Inflammatory macrophage treated with lipopolysaccharide for 1 hour (primary cell): Measurements from ENCODE around the gene SPC24.

ENCODE experiments used
- DNase-seq, 2 donors: peaks; one replicate each; pipeline ENCODE4 v3.0.0-alpha.2; 2020 to 2022

SPC24 gene, protein sequence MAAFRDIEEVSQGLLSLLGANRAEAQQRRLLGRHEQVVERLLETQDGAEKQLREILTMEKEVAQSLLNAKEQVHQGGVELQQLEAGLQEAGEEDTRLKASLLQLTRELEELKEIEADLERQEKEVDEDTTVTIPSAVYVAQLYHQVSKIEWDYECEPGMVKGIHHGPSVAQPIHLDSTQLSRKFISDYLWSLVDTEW

DNA sequence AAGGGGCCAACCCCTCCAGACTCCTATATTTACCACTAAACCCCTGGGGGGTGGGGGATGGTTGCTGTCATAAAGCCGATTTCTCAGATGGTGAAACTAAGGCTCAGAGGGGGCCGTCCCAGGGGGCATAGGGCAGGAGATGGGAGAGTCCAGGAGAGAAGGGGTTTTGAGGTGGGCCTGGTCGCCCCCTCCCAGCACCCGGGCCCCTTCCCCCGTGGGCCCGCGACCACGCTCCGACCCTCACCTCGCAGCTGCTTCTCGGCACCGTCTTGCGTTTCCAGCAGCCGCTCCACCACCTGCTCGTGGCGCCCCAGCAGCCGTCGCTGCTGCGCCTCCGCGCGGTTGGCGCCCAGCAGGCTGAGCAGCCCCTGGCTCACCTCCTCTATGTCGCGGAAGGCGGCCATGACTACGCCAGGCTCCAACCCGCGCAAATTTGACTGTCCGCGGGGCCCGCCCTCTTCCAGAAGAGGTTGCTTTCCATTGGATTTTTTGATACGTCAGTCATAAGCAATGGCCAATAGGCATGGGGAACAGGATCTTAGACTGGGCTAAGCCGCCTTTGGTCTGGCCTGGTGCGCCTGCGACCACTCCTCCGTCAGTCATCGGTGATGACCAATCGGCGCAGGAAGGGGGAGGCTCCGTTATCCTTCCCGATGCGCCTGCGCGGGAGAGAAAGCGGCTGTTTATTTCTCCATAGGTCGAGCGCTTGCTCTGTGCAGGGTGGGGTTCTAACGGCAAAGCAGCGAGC lies at the start of gene SPC24:
TSS of gene SPC24 (minus strand) at position 410 of the 748 bp plus-strand sequence. CDS start at position 404, 6 bp downstream.
- peak; percentile 98 to 99 for DNase-seq

DNA sequence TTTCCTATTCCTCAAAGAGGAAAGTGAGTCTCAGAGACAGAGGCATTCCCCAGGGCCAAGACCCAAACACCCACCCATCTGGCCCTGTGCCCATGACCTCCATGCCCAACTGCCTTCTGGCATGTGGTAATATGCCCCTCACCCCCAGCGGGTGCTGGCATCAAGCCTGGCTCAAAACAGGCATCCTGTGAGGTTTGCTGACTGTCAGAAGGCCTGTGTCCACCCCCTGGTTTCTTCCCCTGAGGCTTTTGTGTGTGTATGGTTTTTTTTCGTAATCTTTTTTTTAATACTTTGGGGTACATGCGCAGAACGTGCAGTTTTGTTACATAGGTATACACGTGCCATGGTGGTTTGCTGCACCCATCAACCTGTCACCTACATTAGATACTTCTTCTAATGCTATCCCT lies 49.4 kb upstream of the SPC24 start:
- no peak for DNase-seq

DNA sequence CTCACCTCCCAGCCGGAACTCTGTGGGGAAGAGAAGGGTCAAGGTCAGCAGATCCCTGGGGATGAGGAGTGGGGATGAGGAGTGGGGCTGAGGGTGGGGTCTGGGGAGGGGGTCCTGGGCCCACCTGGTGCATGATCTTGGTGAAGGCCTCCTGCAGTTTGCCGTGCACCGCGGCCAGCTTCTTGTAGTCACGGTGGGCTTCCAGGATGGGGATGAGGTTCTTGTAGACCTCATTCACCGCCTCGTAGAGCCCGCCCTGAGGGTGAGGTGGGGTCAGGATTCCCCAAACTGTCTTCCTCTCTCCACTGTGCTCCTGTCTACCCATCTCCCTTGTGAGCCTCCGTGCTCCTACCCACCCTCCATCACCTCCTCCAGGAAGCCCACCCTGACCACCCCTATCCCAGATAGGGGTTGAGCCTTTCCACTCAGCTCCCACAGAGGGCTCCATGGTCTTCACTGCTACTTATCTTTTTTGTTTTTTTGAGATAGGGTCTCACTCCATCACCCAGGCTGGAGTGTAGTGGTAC lies 48.6 kb upstream of the SPC24 start:
- no peak for DNase-seq

DNA sequence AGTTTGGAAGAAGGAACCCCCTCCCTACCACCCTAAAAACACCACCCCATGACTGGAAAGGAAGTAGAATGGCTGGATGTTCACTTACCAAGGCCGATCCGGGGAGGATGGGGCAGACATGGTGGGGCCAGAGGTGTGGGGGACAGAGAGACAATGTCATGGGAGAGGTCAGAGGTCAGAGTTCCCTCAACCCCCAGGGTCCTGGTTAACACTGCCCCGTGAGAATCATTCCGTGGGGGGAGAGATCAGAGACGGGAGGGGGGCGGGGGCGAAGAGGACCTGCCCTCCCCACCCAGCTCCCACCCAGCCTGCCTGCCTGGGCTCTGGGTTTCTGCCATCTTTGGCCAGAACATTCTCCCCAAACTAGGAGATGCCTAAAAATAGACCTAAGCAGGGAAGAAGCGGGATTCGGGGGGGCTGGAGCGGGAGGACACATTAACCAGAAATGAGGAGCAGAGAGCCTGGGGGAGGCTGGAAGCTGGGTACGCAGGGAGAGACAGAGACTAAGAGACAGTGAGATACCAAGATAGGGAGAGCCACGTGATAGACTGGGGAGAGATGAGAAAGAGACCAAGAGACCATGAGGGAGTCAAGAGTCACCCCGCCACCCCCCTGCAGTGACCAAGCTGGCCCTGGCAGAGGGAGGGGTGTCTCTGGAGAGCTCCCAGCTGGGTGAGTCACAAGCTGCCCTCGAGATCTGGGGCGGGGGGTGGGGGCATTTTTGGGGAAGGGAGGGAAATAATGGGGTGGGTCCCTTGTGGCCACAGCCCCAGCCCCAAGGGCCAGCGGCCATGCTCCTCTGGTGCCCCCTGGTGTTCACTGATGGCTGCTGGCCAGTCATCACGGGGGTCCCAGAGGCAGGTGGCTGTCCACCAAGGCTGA lies 47.9 kb upstream of the SPC24 start:
- peak; percentile 37 to 48 for DNase-seq

DNA sequence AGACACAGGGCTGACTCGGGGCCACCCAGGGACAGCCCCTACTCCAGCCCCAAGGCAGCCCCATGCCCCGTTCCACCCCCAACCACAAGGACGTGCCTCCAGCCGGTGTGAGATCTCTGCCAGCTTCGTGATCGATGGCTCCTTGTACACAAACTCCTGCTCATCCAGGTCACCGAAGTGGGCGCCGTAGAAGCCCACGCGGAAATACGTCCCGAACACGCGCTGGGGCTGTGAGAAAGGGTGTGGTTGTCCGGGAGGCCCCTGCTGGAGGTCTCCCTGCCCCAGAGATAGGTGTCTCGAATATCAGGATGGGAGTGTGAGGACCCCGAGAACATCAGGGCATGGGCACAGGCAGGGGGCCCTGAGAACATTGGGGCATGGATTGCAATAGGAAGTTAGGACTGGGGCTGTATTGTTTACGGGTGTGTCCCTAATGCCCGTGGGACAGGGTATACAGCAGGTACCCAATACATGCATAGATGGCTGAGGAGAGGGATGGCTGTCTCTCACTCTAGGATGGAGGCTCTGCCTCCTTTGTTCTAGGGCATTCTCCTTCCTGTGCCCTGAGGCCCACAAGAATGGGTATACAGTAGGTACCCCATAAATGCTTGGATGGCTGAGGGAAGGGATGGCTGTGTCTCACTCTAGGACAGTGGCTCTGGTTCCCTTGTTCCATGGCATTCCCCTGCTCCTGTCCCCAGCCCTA lies 47.1 kb upstream of the SPC24 start:
- no peak for DNase-seq

DNA sequence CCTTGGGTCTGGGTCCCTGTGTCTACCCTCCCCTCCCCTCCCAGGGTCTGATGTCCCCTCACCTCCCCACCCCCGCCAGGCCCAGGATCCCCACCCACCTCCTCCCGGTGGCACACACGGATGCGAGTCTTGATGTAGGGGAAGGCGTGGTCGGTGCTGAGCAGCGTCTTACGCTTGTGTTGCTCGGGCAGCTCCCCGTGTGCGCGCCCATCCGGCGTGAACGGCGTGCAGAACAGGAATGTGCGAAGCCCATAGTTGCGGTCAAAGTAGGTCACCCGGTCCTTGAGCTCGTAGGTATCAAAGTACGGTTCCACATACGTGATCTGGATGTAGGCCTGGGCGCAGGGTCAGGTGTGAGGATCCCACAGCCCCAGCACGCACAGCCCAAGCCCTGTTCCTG lies 46.2 kb upstream of the SPC24 start:
- no peak for DNase-seq

DNA sequence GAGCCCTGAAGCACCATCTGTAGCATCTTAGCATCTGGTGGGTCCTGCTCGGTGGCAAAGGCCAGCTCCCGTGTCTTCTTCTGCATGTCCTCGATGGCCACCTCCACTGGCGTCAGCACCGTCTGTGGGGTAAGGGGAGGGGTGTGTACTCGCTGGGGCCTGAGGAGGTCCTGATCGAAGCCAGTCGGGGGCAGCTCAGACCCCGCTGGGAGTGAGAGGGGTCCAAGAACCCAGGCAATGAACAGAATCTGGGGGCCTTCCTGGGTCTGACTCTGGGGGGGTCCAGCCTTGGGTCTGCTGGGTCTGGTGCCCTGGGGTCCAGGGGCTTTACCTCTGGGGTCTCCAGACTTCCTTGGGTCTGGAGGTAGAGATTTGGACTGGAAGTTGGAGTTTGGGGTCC lies 45.3 kb upstream of the SPC24 start:
- DNase-seq = no peak

DNA sequence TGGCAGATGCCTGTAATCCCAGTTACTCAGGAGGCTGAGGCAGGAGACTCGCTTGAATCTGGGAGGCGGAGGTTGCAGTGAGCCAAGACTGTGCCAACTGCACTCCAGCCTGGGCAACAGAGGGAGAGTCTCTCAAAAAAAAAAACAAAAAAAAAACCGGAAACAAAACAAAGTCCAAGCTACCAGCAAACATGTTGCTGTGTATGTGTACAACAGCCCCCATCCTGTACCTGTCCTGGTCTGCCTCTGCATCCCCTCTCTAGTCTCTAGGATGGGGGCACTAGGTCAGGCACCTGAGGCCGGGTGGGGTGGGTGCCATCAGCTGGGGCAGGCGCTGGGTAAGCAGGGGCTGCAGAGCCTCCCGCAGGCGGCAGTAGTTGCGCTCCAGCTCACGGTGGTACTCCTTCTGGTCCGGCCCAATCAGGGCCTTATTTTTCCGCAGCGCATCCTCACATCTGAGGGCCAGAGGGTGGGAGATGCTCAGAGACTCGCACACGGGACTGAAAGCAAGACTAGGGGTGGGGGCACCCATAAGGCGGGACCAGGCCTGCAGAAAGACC lies 44.5 kb upstream of the SPC24 start:
- no peak for DNase-seq

DNA sequence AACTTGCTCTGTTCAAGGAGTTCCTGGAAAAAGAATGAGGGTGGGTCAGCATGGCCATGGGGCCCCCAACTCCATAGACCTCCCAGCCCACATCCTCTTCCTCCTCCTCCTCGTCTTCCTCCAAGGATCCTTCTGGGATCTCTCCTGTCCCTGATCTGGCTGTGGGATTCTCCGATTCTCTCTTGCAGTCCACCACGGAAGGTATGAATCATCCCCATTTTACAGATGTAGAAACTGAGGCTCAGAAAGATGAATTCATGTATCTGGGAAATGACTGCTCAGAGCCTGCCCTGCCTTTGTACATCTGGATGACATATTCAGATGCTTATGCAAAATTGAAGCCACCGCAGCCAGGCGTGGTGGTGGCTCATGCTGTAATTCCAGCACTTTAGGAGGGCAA lies 43.9 kb upstream of the SPC24 start:
- no peak for DNase-seq

DNA sequence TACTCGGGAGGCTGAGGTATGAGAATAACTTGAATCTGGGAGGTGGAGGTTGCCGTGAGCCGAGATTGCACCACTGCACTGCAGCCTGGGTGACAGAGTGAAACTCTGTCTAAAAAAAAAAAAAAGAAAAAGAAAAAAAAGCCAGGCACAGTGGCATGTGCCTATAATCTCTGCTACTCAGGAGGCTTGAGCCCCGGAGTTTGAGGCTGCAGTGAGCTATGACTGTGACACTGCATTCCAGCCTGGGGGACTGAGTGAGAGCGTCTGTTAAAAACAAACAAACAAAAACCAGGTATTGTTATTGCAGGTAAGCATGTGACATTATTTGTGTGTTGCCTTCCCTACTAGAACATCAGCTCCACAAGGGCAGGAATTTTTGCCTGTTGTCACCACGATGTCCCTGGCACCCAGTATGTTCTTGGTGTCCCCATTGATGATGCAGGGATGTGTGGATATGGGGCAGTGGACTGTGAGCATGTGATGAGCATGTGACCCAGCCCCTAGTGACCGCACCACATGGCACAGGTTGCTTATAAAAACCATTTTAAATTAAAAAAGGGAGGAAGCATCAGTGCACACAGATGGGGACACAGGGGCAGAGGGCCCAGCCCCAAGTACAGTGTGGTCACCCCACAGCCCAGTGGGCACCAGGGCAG lies 43.3 kb upstream of the SPC24 start:
- DNase-seq = no peak

DNA sequence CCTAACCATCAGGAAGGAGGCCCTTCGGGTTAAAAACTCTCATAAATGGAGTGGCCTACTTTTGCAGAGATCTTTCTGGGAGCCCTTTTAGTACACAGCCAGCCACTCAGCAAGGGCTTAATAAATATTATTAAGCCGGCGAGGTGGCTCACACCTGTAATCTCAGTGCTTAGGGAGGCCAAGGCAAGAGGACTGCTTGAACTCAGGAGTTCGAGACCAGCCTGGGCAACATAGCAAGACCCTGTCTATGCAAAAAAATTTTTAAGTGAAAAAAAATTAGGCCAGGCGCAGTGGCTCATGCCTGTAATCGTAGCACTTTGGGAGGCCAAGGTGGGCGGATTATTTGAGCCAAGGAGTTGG lies 42.6 kb upstream of the SPC24 start:
- DNase-seq = no peak

DNA sequence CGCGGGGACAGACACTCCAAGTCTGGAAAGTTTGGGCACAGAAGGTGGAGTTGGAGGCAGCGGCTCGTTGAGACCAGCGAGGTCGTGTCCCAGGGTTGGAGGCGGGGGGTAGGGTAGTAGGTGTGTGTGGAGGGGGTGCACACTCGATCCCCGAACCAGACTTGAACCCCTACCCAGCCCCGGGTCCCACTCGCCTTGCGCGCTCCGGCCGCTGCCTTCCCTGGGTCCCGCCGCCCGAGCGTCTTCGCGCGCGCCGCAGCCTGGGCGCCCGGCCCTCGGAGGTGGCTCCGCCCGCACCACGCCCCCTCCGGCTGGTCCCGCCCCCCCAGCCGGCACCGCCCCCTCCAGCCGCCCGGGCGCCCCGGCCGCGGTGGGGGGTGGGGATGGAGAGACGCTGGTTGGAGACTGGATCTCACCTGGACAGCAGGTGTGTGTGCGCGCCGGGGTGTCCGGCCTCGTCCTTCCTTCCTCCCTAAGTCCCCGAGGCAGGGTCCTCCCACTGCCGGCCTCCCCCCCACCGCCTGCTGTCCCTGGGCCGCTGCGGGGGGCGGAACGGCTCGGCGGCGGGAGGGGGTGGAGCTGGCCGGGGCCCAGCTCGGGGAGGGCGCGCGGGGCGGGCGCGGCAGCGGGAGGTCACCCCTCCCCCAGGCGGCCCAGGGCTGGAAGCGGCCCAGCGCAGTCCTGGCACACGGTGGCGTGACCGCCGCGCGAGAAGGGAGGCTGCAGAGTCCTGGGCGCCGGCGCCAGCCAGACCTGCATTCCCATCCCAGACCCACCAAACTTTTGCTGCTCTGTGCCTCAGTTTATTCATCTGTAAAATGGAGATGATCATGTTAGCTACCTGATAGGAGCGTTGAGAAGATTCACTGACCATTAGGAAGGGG lies 42.0 kb upstream of the SPC24 start, which contains the start of gene KANK2:
TSS of gene KANK2 (minus strand) at position 255 of the 884 bp plus-strand sequence. CDS start 3,034 bp downstream, outside the sequence.
- DNase-seq = peak; percentile 43 to 77

DNA sequence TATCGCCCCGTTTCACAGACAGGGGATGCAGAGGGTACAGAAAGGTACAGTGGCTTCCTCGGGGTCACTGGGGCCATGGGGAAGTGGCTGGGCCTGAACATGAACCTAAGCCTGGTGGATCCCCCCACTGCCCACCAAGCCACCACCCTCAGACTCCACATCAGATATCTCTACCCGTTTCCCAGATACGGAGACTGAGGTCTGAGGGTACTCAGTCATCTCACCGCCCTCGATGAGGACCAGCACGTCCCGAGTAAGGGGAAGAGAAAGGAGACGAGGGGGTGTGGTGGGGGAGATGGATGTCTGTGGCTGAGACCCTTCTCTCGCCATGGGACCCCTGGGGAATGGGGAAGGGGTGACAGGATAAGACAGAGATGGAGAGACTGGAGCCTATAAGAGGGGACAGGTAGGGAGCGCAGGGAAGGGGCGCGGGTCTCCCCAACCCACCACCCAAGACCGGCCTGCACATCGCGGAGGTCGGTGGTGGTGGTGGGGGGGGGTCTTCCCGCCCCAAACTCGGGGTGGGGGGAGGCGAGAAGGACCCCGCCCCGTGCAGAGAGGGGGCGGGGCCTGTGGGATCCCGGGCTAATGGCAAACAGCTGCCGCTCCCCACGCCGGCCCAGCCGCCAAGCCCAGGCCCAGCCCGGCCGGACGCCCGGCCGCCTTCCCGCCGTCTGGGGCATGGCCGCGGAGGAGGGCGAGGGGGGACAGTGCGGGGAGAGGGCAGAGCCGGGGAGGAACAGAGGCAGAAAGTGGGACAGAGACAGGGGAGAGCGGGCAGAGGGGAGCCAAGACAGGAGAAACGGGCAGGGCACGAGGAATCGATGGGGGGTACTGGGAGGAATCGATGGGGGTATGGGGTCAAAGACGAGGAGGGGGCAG lies 41.1 kb upstream of the SPC24 start:
- DNase-seq = no peak

DNA sequence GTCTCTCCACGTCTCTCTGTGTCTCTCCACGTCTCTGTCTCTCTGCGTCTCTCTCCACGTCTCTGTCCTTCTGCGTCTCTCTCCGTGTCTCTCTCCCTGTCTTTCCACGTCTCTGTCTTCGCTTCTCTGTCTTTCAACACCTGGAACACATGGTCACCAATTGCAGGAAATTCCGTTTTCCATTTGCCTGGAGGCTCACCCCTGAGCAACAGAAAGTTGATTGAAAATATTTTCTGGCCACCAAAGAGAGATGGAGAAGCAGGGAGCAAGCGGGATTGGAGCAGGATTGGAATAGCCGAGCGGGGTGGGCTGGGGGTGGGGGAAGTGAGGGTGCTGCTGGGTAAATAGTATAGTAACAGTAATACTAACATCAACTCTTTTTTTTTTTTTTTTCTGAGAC lies 40.1 kb upstream of the SPC24 start:
- no peak for DNase-seq

DNA sequence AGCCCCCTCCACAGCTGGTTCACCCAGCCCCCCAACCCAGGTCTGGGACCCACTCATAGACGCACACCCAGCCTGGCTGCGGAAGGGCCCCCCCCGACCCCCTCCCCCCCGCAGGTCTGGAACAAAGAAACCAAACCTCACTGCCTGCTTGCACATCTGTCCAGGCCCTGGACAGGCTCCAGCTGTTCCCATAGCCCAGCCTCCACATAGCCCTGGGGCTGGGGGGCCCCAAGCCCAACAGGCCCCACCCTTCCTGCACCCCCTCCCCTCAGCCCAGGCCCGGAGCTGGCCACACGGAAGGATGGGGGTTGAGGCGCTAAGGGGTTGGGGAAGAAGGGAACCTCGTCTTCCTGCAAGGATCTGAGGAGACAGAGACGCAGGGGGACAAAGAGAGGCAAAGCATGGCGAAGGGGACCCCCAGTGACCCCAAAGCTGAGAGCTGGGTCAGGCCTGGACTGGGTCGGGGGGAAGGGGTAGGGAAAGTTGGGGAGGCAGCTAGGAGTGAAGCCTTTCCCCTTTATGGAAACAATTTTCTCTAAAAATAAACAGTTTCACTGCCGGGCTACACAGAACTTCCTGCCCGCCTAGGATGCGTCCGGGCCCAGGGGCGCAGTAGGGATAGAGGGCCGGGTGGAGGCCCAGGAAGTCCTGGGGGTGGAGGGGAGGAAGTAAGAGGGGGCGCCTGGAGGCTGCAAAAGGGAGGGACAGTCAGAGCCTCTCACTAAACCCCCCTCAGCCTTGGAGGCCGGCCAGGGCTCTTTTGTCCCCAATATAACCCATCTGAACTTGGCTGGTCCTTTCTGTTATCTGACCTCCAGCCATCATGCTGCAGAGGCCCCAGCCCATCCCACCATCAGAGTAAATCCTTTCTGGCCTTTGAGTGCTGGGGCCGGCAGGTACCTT lies 39.3 kb upstream of the SPC24 start:
- DNase-seq = no peak

DNA sequence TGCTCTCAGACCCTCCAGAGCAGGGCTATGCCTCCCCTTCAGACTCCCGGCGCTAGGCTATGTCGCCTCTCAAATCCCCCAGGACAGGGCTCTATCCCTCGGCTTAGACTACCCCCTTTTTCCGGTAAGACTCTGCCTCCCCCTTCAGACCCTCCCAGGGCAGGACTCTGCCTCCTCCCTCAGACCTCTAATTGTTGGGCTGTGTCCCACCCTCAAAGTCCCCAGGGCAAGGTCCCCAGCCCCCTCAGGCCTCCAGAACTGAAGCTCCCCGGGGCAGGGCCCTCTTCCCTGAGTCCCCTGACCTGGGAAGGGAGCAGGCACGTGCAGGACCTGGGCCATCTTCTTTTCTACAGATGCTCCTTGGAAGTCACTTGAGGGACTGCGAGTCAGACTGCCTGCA lies 38.6 kb upstream of the SPC24 start:
- no peak for DNase-seq

DNA sequence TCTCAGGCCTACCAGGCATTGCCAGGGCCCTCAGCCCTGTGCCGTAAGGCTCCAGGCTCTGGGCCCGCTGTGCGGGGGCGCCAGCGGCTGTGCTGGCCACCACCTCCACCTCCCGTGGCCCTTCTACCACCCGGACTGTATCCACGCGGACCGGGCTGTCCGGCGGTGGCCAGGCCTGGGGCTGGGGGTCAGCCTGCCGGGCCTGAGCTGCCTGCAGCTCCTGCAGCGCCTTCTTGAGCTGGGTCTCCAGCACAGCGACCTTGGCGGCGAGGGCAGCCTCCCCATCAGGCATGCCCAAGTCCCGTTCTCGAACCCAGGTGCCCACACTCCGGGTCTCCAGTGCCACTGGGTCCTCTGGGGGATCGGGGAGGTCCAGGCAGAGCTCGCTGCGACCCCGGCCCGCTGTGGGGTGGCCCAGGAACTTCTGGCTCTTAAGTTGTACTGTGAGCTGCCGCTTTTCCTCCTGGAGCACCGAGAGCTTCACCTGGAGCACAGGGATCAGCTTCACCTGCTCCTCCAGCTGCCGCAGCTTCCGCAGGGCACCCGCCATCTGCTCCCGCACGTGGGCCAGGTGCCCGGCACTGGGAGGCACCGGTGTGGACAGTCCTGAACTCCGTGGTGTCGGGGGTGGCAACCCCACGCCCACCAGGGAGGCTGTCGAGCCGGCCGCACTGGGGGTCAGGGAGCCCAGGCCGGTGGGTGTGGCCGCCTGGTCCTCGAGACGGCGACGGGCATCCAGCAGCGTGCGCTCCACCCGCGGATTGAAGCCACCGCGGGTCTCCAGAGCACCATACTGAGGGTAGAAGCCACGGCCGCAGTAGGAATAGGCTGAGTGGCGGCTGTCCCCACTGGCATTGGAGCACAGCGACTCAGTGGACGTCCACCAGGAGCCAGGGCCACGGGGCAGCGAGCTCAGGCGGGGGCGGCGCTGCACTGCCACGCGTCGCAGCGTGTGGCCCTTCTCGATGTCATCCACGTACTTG lies 37.7 kb upstream of the SPC24 start:
- no peak for DNase-seq
